GM18909 (cell line): ENCODE results near the gene IP6K1.

Experiments used
- ATAC-seq: cut with Tn5 transposase; IDR thresholded peaks from one replicate; pipeline ENCODE4 v1.9.1; 2021; ENCODE audit warnings: mild to moderate bottlenecking; ENCODE audit not compliant: unreplicated experiment, poor library complexity

Gene IP6K1

DNA sequence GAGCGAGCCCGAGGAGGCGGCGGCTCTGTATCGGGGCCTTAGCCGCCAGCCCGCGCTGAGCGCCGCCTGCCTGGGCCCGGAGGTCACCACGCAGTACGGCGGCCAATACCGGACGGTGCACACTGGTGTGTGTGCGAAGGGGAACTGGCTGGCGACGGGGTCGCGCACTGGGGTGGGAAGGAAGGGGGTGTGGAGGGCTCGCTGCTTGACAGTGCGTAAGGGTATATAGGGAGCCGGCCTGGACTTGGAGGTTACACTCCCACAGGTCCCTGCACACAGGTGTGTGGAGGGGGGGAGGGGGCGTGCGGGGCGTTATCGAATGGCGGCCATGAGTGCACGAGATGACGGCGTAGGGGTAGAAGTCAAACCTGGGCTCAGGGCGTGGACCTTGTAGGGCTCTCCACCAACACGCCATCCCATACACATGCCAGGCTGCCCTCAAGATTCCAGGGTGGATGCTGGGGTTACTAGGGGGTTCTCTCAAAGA is 111.8 kb downstream of the IP6K1 start:
- peak; percentile 25 for ATAC-seq
